Measurements from ENCODE around the gene NTRK2. TPM values are rescaled to one million over a fixed set of nuclear protein-coding genes. Genes with fewer than 3 reads are reported as not detected.
A peak's percentile ranks its signal among the peaks of the same experiment; 100 is the strongest.

NTRK2 gene
- polyA plus RNA-seq, 1 donor, result 1.2 TPM

DNA sequence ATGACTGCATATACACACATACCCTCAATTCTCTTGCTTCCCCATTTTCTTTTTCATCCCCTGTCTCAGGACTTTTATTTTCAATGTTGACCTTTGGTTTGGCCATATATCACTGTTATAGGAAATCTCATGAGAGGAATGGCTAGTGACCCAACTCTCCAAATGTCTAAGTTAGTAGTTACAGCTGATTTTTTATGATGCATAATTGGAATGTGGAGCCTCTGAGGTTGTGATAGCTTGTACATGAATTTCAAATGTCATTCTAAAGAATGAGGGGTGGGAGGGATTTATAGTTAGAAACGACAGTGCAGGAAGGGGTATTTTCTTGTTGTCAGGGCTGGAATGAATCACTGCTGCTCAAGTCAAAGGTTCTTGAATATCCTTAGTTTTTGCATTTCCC lies 356.1 kb downstream of the NTRK2 start:
- Histone ChIP-seq H3K36me3 (ENCODE audit: control insufficient read depth, insufficient read depth, low read length) (no peaks in the 10 kb centered on the region), H3K4me3 (ENCODE audit: low read length) (no peak overlapping the region), H3K4me1 (ENCODE audit: control insufficient read depth, insufficient read depth, low read length) (no peaks in the 10 kb centered on the region), H3K27me3 (ENCODE audit: control insufficient read depth, insufficient read depth, low read length) (no peaks in the 10 kb centered on the region), H3K9me3 (ENCODE audit: control insufficient read depth, low read depth, low read length) (no peaks in the 10 kb centered on the region), H3K27ac (ENCODE audit: low read length) (no peak overlapping the region)
- no peak for DNase-seq
- 43% methylated on average over 1 of the region's 1 CpG for WGBS (ENCODE audit: insufficient coverage, low lambda C conversion rate)

DNA sequence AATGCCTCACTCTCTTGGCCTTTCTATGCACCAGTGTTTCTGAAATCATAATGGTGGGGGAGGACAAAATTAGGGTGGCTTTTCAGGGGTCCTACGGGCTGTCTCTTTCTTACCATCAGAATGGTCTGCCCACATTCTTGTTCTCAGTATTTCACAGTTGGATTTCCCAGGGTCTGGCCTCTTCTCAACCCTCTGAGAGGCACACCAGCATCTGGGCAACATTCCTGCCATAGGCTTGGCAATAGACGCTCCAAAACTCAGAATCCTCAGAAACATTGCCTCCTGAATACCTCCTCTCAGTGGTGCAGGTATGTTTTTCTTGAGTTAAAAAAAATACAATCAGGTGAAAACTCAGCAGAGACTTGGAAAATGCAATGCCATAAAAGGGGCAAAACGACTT lies 358.3 kb downstream of the NTRK2 start:
- no peaks in the 10 kb centered on the region for H3K27me3 ChIP-seq (ENCODE audit: control insufficient read depth, insufficient read depth, low read length)
- WGBS (ENCODE audit: insufficient coverage, low lambda C conversion rate), result no CpG with 5 or more reads among the region's 3 CpGs
- no peak overlapping the region for H3K27ac ChIP-seq (ENCODE audit: low read length)

DNA sequence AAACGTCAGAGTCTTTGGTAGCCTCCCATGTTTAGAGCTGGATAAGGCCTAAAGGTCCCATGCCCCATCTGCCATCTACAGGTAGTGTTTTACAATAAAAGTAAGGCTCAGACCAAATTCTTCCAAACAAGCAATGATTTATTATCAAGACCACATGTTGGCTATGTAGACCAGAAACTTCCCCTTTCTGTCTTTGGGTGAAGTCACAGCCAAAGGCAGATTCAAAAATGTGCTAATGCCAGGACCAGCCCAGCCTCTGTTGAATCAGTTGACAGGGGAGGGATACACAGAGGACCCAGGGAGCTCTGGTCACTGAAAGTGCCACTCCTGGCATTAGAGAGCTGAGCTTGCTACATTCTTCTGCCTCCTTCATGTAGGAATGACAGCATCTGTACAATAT lies 360.8 kb downstream of the NTRK2 start:
- H3K36me3 ChIP-seq (ENCODE audit: control insufficient read depth, insufficient read depth, low read length), result no peaks in the 10 kb centered on the region
- H3K27ac ChIP-seq (ENCODE audit: low read length), result no peak overlapping the region
- no peak for DNase-seq
- no peak overlapping the region for H3K4me3 ChIP-seq (ENCODE audit: low read length)
- no peaks in the 10 kb centered on the region for H3K27me3 ChIP-seq (ENCODE audit: control insufficient read depth, insufficient read depth, low read length)
- 100% methylated on average over 1 of the region's 1 CpG for WGBS (ENCODE audit: insufficient coverage, low lambda C conversion rate)
- no peaks in the 10 kb centered on the region for H3K9me3 ChIP-seq (ENCODE audit: control insufficient read depth, low read depth, low read length)
- H3K4me1 ChIP-seq (ENCODE audit: control insufficient read depth, insufficient read depth, low read length), result no peaks in the 10 kb centered on the region

More for the DNA sequence above, 358.3 kb downstream of the NTRK2 start:
- Histone ChIP-seq H3K4me1 (ENCODE audit: control insufficient read depth, insufficient read depth, low read length) (no peaks in the 10 kb centered on the region), H3K9me3 (ENCODE audit: control insufficient read depth, low read depth, low read length) (no peaks in the 10 kb centered on the region), H3K36me3 (ENCODE audit: control insufficient read depth, insufficient read depth, low read length) (no peaks in the 10 kb centered on the region), H3K4me3 (ENCODE audit: low read length) (no peak overlapping the region)
- DNase-seq, result no peak

DNA sequence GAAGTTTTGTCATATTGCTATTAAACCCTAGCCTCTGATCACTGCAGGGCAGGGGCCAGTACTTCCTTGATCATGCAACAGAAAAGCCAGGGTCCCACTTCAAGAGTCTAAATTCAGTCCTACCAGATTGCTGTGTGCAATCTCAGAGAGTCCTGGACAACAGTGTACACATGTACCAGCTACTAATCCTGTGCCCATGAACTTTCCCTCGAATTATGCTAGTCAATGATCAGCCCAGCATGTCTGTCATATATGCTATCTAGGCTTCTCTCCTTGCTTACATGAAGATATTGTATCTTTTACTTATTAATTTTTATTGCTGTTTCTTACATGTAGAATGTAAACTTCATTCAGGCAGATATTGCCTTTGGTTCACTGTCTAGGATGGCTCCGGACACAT lies 367.0 kb downstream of the NTRK2 start:
- Histone ChIP-seq H3K4me3 (ENCODE audit: low read length) (no peak overlapping the region), H3K4me1 (ENCODE audit: control insufficient read depth, insufficient read depth, low read length) (peaks cover 8% of the 10 kb centered on the region), H3K27ac (ENCODE audit: low read length) (no peak overlapping the region), H3K27me3 (ENCODE audit: control insufficient read depth, insufficient read depth, low read length) (peaks cover 6% of the 10 kb centered on the region), H3K36me3 (ENCODE audit: control insufficient read depth, insufficient read depth, low read length) (no peaks in the 10 kb centered on the region), H3K9me3 (ENCODE audit: control insufficient read depth, low read depth, low read length) (no peaks in the 10 kb centered on the region)
- no CpG with 5 or more reads among the region's 2 CpGs for WGBS (ENCODE audit: insufficient coverage, low lambda C conversion rate)
- DNase-seq, result peak; percentile 61 to 76

DNA sequence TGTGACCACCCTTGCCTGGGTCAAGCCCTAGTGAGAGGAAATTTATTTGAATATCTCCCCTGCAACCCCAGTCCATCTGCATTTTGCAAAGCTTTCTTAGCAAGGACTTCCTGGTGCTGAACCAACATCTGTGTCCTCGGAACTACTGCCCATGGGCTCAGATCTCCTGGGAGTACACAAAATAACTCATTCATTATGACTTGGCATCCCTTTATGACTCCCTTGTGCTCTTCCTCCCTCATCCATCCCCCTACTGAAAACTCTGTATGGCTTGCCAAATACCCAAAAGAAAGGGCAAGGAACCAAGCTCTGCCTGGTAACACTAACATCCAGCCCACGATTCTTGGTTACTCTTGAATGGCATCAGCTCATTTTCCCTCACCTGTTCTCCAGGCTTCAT lies 368.5 kb downstream of the NTRK2 start:
- Histone ChIP-seq H3K9me3 (ENCODE audit: control insufficient read depth, low read depth, low read length) (no peaks in the 10 kb centered on the region), H3K4me1 (ENCODE audit: control insufficient read depth, insufficient read depth, low read length) (peaks cover 8% of the 10 kb centered on the region), H3K27ac (ENCODE audit: low read length) (no peak overlapping the region), H3K36me3 (ENCODE audit: control insufficient read depth, insufficient read depth, low read length) (no peaks in the 10 kb centered on the region), H3K27me3 (ENCODE audit: control insufficient read depth, insufficient read depth, low read length) (peaks cover 6% of the 10 kb centered on the region), H3K4me3 (ENCODE audit: low read length) (no peak overlapping the region)
- no CpG with 5 or more reads among the region's 2 CpGs for WGBS (ENCODE audit: insufficient coverage, low lambda C conversion rate)
- no peak for DNase-seq

DNA sequence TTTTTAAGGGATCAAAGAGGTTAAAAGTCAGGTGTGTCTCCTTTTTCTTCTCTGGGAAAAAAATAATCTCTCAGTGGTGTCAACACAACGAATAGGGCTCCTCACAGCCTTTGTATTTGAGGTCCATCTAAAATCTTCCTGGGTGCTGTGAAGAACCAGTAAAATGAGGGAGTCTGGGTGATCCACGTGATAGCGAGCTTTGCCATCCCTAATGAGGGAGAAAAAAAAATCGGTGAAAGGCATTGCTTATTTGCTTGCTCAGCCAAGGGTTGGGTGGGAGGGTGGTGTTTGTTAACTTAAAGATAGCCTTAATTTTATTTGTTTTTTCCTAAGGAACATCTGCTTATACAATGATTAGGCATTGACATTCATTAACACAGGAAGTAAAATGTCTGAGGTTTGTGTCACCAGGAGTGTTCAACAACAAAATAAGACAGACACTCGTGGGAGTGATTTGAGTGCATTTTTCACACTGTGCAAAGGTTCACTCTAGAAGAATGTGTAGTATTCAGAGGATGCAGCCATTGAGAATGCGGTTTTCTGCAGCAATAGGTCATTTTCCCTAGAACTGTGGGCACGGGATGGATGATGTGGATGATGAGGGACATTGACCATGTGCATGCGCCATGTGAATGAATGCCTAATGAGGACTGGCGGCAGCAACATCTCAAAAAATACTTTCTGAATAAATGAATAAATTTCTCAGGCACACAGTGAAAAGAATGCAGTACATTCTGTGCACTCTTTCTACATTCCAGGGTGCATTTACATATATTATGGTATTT lies 369.5 kb downstream of the NTRK2 start:
- no CpG with 5 or more reads among the region's 9 CpGs for whole genome bisulfite sequencing (ENCODE audit: insufficient coverage, low lambda C conversion rate)

DNA sequence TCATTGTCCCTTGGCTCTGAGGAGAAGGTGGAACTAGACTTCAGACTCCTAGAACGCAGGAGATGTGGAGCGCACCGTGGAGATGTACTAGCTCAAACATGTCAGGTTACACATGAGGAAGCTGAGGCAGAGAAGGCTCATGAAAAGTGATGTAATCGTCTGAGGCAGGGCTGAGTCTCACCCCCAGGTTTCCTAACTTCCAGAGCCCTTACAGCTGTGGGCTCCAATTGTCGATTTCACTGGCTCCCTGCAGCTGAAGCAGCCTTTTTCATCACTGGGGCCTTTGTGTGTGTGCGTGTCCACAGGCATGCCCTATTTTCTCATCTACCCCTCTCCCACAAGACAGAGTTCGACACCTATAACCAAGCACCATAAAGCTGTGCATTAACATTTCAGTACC lies 370.6 kb downstream of the NTRK2 start:
- peaks cover 6% of the 10 kb centered on the region for H3K27me3 ChIP-seq (ENCODE audit: control insufficient read depth, insufficient read depth, low read length)
- H3K4me3 ChIP-seq (ENCODE audit: low read length), result no peak overlapping the region
- no peaks in the 10 kb centered on the region for H3K9me3 ChIP-seq (ENCODE audit: control insufficient read depth, low read depth, low read length)
- H3K36me3 ChIP-seq (ENCODE audit: control insufficient read depth, insufficient read depth, low read length), result no peaks in the 10 kb centered on the region
- H3K27ac ChIP-seq (ENCODE audit: low read length), result no peak overlapping the region
- no CpG with 5 or more reads among the region's 7 CpGs for WGBS (ENCODE audit: insufficient coverage, low lambda C conversion rate)
- peaks cover 8% of the 10 kb centered on the region for H3K4me1 ChIP-seq (ENCODE audit: control insufficient read depth, insufficient read depth, low read length)
- no peak for DNase-seq

More for the DNA sequence above, 369.5 kb downstream of the NTRK2 start:
- H3K36me3 ChIP-seq (ENCODE audit: control insufficient read depth, insufficient read depth, low read length), result no peaks in the 10 kb centered on the region
- DNase-seq, result no peak
- H3K9me3 ChIP-seq (ENCODE audit: control insufficient read depth, low read depth, low read length), result no peaks in the 10 kb centered on the region
- no peak overlapping the region for H3K27ac ChIP-seq (ENCODE audit: low read length)
- peaks cover 6% of the 10 kb centered on the region for H3K27me3 ChIP-seq (ENCODE audit: control insufficient read depth, insufficient read depth, low read length)
- no peak overlapping the region for H3K4me3 ChIP-seq (ENCODE audit: low read length)
- peaks cover 8% of the 10 kb centered on the region for H3K4me1 ChIP-seq (ENCODE audit: control insufficient read depth, insufficient read depth, low read length)

DNA sequence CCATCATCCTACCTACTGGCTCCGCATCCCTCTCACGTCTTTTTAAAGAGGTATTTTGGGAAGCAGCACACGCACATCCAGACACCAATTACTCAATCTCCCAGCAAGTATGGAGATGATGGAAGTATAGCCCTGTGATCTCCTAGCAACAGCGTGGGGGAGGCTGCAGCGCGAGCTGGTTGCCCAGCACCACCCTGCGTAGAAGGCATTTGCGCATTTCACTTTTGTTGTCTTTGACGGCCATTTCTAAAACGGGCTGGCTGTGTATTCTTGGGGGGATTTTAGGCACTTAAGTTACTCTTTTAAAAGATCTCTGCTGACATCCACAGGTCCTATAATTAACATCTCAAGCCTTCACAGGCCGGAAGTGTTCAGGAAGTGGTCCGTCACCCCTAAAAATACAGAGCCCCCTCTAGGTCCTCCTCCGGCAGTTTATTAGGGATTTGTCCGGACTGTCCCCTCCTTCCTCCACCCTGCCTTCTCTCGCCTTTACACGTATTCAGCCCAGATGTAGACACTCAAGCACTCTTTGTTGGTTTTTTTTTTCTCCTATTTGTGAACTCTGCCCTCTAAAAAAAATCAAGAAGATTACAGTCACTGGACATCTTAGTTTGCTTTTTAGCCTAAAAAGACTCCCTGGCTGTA lies 371.4 kb downstream of the NTRK2 start:
- Histone ChIP-seq H3K9me3 (ENCODE audit: control insufficient read depth, low read depth, low read length) (no peaks in the 10 kb centered on the region), H3K27ac (ENCODE audit: low read length) (no peak overlapping the region), H3K4me1 (ENCODE audit: control insufficient read depth, insufficient read depth, low read length) (peaks cover 5% of the 10 kb centered on the region), H3K36me3 (ENCODE audit: control insufficient read depth, insufficient read depth, low read length) (no peaks in the 10 kb centered on the region), H3K27me3 (ENCODE audit: control insufficient read depth, insufficient read depth, low read length) (peaks cover 6% of the 10 kb centered on the region), H3K4me3 (ENCODE audit: low read length) (no peak overlapping the region)
- peak; percentile 14 to 29 for DNase-seq
- 19% methylated on average over 4 of the region's 16 CpGs for WGBS (ENCODE audit: insufficient coverage, low lambda C conversion rate)

DNA sequence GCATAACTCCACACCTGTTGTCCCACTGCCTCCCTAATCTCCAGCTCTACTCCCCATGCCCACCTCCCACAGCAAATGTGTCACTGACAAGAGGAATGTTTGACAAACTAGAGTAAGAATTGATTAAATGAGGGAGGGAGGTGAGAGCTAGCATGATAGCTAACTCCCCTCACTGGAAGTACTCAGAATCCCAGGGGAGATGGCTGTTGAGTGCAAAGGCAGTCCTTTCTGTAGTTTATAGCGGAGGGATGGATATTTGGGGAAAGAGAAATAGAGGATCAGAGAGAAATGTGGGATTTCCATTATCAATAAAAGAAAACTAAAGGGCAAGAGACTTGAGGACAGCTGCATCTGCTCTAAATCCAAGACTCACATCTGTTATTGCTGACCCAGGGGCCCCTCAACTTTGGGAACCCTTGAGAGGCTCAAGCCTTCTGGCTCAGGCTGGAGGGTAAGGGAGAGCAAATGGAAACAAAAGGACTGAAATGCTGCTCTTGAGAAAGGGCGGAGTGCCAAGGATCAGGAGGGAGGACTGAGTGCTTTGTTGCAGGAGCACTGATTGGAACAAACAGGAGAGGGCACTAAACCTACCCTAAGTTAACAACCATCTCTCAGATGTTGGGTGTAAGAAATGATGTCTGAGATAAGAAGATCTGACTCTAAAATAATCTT lies 372.1 kb downstream of the NTRK2 start:
- Histone ChIP-seq H3K36me3 (ENCODE audit: control insufficient read depth, insufficient read depth, low read length) (no peaks in the 10 kb centered on the region), H3K27ac (ENCODE audit: low read length) (no peak overlapping the region), H3K9me3 (ENCODE audit: control insufficient read depth, low read depth, low read length) (no peaks in the 10 kb centered on the region), H3K4me1 (ENCODE audit: control insufficient read depth, insufficient read depth, low read length) (no peaks in the 10 kb centered on the region), H3K27me3 (ENCODE audit: control insufficient read depth, insufficient read depth, low read length) (peaks cover 6% of the 10 kb centered on the region), H3K4me3 (ENCODE audit: low read length) (no peak overlapping the region)
- DNase-seq, result no peak
- WGBS (ENCODE audit: insufficient coverage, low lambda C conversion rate), result no CpG with 5 or more reads among the region's 2 CpGs

DNA sequence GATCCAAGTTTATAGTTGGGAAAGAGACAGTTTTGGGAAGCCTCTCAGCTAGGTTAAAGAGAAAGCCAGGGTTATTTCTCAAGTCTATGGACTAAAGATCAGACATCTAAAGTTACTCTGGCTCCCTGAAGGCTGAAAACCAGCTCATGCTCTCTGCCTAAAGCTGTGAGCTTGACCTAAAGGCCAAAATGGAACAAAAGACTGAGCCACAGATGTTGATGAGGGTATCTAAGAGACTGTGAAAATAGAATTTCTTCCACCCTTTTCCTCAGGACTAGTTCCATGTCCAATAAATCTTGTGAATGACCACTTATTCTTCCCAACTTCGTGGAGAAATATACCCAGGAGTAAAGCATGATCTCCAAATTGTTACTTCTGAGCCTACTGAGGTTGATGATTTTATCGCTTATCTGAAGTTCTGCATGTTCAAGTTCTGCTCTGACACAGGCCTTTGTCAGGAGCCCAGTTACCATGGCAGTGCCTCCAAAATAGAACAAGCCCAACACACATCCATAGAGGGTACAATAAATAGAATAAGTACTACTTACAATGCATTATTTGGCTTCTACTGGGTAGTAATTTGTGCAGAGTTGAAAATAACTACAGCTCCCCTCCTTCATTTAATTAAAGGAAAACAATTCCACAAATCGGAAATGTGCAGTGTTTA lies 373.6 kb downstream of the NTRK2 start:
- Histone ChIP-seq H3K27me3 (ENCODE audit: control insufficient read depth, insufficient read depth, low read length) (peaks cover 6% of the 10 kb centered on the region), H3K9me3 (ENCODE audit: control insufficient read depth, low read depth, low read length) (no peaks in the 10 kb centered on the region), H3K36me3 (ENCODE audit: control insufficient read depth, insufficient read depth, low read length) (no peaks in the 10 kb centered on the region), H3K27ac (ENCODE audit: low read length) (no peak overlapping the region), H3K4me3 (ENCODE audit: low read length) (no peak overlapping the region), H3K4me1 (ENCODE audit: control insufficient read depth, insufficient read depth, low read length) (no peaks in the 10 kb centered on the region)
- no CpG with 5 or more reads among the region's 3 CpGs for WGBS (ENCODE audit: insufficient coverage, low lambda C conversion rate)
- DNase-seq, result no peak
